ENCODE measurements around the gene EIF4G3.

DNA sequence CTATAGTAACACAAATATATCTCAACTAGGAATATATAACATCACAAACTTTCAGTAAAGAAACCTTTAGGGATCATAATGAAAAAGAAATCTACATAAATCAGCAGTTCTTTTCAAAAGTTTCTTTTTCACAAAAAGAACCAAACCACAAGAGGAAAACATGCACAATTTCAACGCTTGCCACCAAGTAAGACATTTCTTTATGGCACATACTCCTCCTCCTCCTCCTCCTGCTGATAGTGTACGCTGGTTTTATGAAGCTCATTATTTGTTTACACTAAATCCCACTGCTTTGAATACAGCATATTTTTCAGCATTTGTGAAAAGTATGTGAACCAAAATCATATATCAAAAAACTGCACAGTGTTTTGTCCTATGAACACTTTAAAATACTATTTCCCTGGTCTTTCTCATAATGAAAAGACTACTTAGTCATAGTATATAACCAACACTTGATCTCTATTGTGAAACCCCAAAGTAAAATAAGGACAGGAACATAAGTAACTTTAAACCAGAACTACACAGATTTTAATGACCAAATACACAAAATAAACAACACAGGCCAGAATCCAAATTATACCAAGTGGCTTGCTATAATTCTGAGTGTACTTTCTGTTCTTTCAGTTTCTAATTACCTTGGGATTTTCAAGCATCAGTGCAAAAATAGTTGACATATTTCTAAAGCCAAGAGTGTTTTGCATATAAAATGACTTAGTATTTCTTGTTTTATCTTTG, 184.2 kb downstream of the EIF4G3 start:
- TF ChIP-seq, protein P1, sequence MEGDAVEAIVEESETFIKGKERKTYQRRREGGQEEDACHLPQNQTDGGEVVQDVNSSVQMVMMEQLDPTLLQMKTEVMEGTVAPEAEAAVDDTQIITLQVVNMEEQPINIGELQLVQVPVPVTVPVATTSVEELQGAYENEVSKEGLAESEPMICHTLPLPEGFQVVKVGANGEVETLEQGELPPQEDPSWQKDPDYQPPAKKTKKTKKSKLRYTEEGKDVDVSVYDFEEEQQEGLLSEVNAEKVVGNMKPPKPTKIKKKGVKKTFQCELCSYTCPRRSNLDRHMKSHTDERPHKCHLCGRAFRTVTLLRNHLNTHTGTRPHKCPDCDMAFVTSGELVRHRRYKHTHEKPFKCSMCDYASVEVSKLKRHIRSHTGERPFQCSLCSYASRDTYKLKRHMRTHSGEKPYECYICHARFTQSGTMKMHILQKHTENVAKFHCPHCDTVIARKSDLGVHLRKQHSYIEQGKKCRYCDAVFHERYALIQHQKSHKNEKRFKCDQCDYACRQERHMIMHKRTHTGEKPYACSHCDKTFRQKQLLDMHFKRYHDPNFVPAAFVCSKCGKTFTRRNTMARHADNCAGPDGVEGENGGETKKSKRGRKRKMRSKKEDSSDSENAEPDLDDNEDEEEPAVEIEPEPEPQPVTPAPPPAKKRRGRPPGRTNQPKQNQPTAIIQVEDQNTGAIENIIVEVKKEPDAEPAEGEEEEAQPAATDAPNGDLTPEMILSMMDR (IDR thresholded peaks at IDR 0.05), result no peak
- TF ChIP-seq POLR2A (IDR thresholded peaks at IDR 0.05), result no peak
